Naive thymus-derived CD4-positive, alpha-beta T cell (primary cell): ENCODE measurements around the gene CHCHD6. TPM values are rescaled to one million over a fixed set of nuclear protein-coding genes. Genes with fewer than 3 reads are reported as not detected.

Source experiments
- ATAC-seq: fragments of 150-1000 bp; cut with Tn5 transposase; 2 replicates; pipeline ENCODE4 v1.10.0; 2021; ENCODE audit warnings: mild to moderate bottlenecking, moderate library complexity
- CTCF ChIA-PET: fragments of 350-600 bp; sonication (Branson Sonifier 250); formaldehyde crosslinking; loops from one replicate; lab custom pipeline; 2021; ENCODE audit warnings: antibody characterized with exemption; lab: Charles Lee
- POLR2A ChIA-PET: fragments of 350-600 bp; sonication (Branson Sonifier 250); formaldehyde crosslinking; loops from one replicate; lab custom pipeline; 2021; ENCODE audit warnings: antibody characterized with exemption, inconsistent platforms; lab: Charles Lee
- DNase-seq, 9 donors: peaks; one replicate each; pipeline versions ENCODE4 v3.0.0 to v3.0.0-alpha.2; 2020 to 2022; ENCODE audit warnings: mixed read lengths in 1 of 9
- H3K27ac ChIP-seq: one replicate; pipeline ENCODE4 v1.7.0; 2013; ENCODE audit warnings: mild to moderate bottlenecking, low read depth, low read length, moderate library complexity
- H3K27me3 ChIP-seq, 2 donors: one replicate each; pipeline ENCODE4 v1.7.0; 2013; ENCODE audit warnings: low read length in 2 of 2, mild to moderate bottlenecking in 2 of 2, moderate library complexity in 2 of 2; ENCODE audit not compliant: control insufficient read depth in 2 of 2, insufficient read depth in 2 of 2
- H3K36me3 ChIP-seq, 3 experiments: 1 replicate in 2 of 3; 2 replicates in 1 of 3; pipeline ENCODE4 v1.7.0; 2013; ENCODE audit warnings: low read length in 3 of 3, mild to moderate bottlenecking in 3 of 3, moderate library complexity in 1 of 3; ENCODE audit not compliant: insufficient read depth in 3 of 3, control insufficient read depth in 2 of 3
- H3K4me1 ChIP-seq, 2 donors: one replicate each; pipeline ENCODE4 v1.7.0; 2013; ENCODE audit warnings: low read length in 2 of 2, mild to moderate bottlenecking in 2 of 2, moderate library complexity in 1 of 2; ENCODE audit not compliant: control insufficient read depth in 2 of 2, insufficient read depth in 2 of 2
- H3K4me3 ChIP-seq: 2 replicates; pipeline ENCODE4 v1.7.0; 2013; ENCODE audit warnings: mild to moderate bottlenecking, low read length
- H3K9me3 ChIP-seq, 3 experiments: 1 replicate in 2 of 3; 2 replicates in 1 of 3; pipeline ENCODE4 v1.7.0; 2013; ENCODE audit warnings: low read length in 3 of 3; ENCODE audit not compliant: control insufficient read depth in 2 of 3
- H3K27ac Mint-ChIP-seq, 9 donors: one replicate each; pipeline ENCODE4 v1.8.0; 2020 to 2022; ENCODE audit warnings: mixed read lengths in 9 of 9, mild to moderate bottlenecking in 8 of 9, moderate library complexity in 5 of 9, inconsistent platforms in 2 of 9
- H3K27me3 Mint-ChIP-seq, 5 donors: one replicate each; pipeline ENCODE4 v1.8.0; 2021 to 2022; ENCODE audit warnings: mixed read lengths in 5 of 5, mild to moderate bottlenecking in 1 of 5
- H3K36me3 Mint-ChIP-seq, 5 donors: one replicate each; pipeline ENCODE4 v1.8.0; 2020 to 2022; ENCODE audit warnings: mixed read lengths in 5 of 5, mild to moderate bottlenecking in 3 of 5, inconsistent platforms in 1 of 5
- H3K4me1 Mint-ChIP-seq, 7 donors: one replicate each; pipeline ENCODE4 v1.8.0; 2020 to 2022; ENCODE audit warnings: mixed read lengths in 7 of 7, mild to moderate bottlenecking in 3 of 7, inconsistent platforms in 1 of 7
- H3K4me3 Mint-ChIP-seq, 10 donors: one replicate each; pipeline ENCODE4 v1.8.0; 2020 to 2022; ENCODE audit warnings: mild to moderate bottlenecking in 10 of 10, mixed read lengths in 10 of 10, moderate library complexity in 6 of 10, inconsistent platforms in 2 of 10
- H3K9me3 Mint-ChIP-seq, 11 donors: one replicate each; pipeline ENCODE4 v1.8.0; 2020 to 2022; ENCODE audit warnings: mixed read lengths in 11 of 11, mild to moderate bottlenecking in 4 of 11, inconsistent platforms in 1 of 11, moderate library complexity in 1 of 11
- intact Hi-C, 2 donors: fragments of 100-400 bp; cut with micrococcal nuclease; formaldehyde crosslinking; loops; one replicate each; pipeline ENCODE4 v1.15.1; 2023
- polyA plus RNA-seq, 2 donors: library from polyadenylated mRNA; unstranded; fragments of 300-500 nt; fragmentation: Illumina TruSeq; gene quantifications; one replicate each; pipeline ENCODE4 v1.2.3, GENCODE V29; 2021
- total RNA-seq, 6 experiments: library from RNA in 5 of 6; stranded (reverse) in 5 of 6; gene quantifications; 1 replicate in 5 of 6; 2 replicates in 1 of 6; pipeline ENCODE4 v1.2.3 and lab custom pipeline; 2021 to 2026

The CHCHD6 gene
- total and polyA plus RNA-seq, 7 experiments from 2014 or later, result 5.4 to 15.1 (median 11.0) TPM

GRCh38 chr3:127002195-127003174 lies 298.4 kb downstream of the CHCHD6 start:
- Mint-ChIP-seq H3K27me3 (no peaks in the 10 kb centered on the region), H3K36me3 (peaks cover 0 to 4% (median 0%) of the 10 kb centered on the region in 5 donors), H3K27ac (no peak overlapping the region), H3K4me1 (peaks cover 0 to 2% (median 0%) of the 10 kb centered on the region in 7 donors), H3K4me3 (no peak overlapping the region), H3K9me3 (no peaks in the 10 kb centered on the region)
- no peaks in the 10 kb centered on the region for H3K27me3 ChIP-seq
- CTCF ChIA-PET, result no interaction called here
- POLR2A ChIA-PET, result no interaction called here
- intact Hi-C loops, result no loop called here
- ATAC-seq, result no peak
- no peak for DNase-seq
- H3K4me3 ChIP-seq, result no peak overlapping the region
- no peaks in the 10 kb centered on the region for H3K9me3 ChIP-seq
- no peaks in the 10 kb centered on the region for H3K4me1 ChIP-seq
- H3K36me3 ChIP-seq, result no peaks in the 10 kb centered on the region
- no peak overlapping the region for H3K27ac ChIP-seq

- CTCF ChIA-PET, result no interaction called here
- no peak for DNase-seq
- H3K27me3 Mint-ChIP-seq, result no peaks in the 10 kb centered on the region
- peaks cover 0 to 5% (median 0%) of the 10 kb centered on the region in 5 donors for H3K36me3 Mint-ChIP-seq
- Histone ChIP-seq H3K9me3 (no peaks in the 10 kb centered on the region), H3K27me3 (no peaks in the 10 kb centered on the region), H3K27ac (no peak overlapping the region), H3K4me3 (no peak overlapping the region), H3K4me1 (no peaks in the 10 kb centered on the region), H3K36me3 (no peaks in the 10 kb centered on the region)
- peaks cover 0 to 2% (median 0%) of the 10 kb centered on the region in 7 donors for H3K4me1 Mint-ChIP-seq
- POLR2A ChIA-PET, result no interaction called here
- H3K27ac Mint-ChIP-seq, result no peak overlapping the region
- no peak for ATAC-seq
- no peaks in the 10 kb centered on the region for H3K9me3 Mint-ChIP-seq
- no peak overlapping the region for H3K4me3 Mint-ChIP-seq
- intact Hi-C loops, result no loop called here
Measured at GRCh38 chr3:127003175-127003555, 299.1 kb downstream of the CHCHD6 start.

- no peak overlapping the region for H3K4me3 Mint-ChIP-seq
- Histone ChIP-seq H3K4me3 (no peak overlapping the region), H3K36me3 (no peaks in the 10 kb centered on the region), H3K27me3 (no peaks in the 10 kb centered on the region), H3K4me1 (no peaks in the 10 kb centered on the region), H3K27ac (no peak overlapping the region), H3K9me3 (no peaks in the 10 kb centered on the region)
- no peaks in the 10 kb centered on the region for H3K9me3 Mint-ChIP-seq
- intact Hi-C loops, result no loop called here
- ChIA-PET POLR2A (no interaction called here), CTCF (interaction anchor here (0.6 kb wide), 2 partner anchors 320 to 931 kb away, joined by 3 to 4 read pairs; no protein-coding TSS in a partner anchor)
- H3K36me3 Mint-ChIP-seq, result peaks cover 0 to 5% (median 0%) of the 10 kb centered on the region in 5 donors
- H3K27me3 Mint-ChIP-seq, result no peaks in the 10 kb centered on the region
- ATAC-seq, result no peak
- no peak overlapping the region for H3K27ac Mint-ChIP-seq
- no peak for DNase-seq
- H3K4me1 Mint-ChIP-seq, result peaks cover 0 to 2% (median 0%) of the 10 kb centered on the region in 7 donors
Measured at GRCh38 chr3:127003601-127004280, 299.7 kb downstream of the CHCHD6 start.

DNA sequence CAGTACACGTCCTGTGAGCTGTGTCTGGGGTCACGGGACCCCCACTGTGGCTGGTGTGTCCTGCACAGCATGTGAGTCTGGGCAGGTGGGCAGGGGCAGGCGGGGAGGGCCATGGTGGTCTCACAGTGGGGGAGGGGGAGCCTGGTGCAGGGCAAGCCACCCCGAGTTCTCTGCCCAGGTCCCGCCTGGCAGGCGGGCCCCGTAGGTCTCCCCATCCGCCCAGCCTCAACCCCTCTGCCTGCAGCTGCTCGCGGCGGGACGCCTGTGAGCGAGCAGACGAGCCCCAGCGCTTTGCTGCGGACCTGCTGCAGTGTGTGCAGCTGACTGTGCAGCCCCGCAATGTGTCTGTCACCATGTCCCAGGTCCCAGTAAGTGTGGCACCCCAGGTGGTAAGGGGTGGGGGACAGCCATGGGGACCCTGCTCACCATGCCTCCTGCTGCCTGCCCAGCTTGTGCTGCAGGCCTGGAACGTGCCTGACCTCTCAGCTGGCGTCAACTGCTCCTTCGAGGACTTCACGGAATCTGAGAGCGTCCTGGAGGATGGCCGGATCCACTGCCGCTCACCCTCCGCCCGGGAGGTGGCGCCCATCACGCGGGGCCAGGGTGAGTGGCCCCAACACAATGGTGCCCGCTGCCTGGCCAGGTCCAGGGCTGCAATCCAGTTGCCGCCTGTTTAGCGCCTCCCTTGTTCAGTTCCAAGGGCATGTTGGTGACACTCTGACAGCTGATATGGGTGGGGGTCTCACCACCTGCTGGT lies 300.8 kb downstream of the CHCHD6 start:
- ChIA-PET CTCF (interaction anchor here (0.6 kb wide), 2 partner anchors 321 to 932 kb away, joined by 3 to 4 read pairs; no protein-coding TSS in a partner anchor), POLR2A (no interaction called here)
- Mint-ChIP-seq H3K4me3 (no peak overlapping the region), H3K4me1 (peaks cover 0 to 2% (median 0%) of the 10 kb centered on the region in 7 donors), H3K9me3 (no peaks in the 10 kb centered on the region), H3K27ac (no peak overlapping the region), H3K36me3 (peaks cover 0 to 5% (median 0%) of the 10 kb centered on the region in 5 donors), H3K27me3 (no peaks in the 10 kb centered on the region)
- H3K27me3 ChIP-seq, result no peaks in the 10 kb centered on the region
- no peaks in the 10 kb centered on the region for H3K9me3 ChIP-seq
- intact Hi-C loops, result no loop called here
- H3K27ac ChIP-seq, result no peak overlapping the region
- ATAC-seq (no peak), DNase-seq (no peak)
- no peaks in the 10 kb centered on the region for H3K4me1 ChIP-seq
- no peaks in the 10 kb centered on the region for H3K36me3 ChIP-seq
- H3K4me3 ChIP-seq, result no peak overlapping the region

GRCh38 chr3:127005864-127006500 lies 301.9 kb downstream of the CHCHD6 start:
- Mint-ChIP-seq H3K4me1 (peaks cover 0 to 2% (median 0%) of the 10 kb centered on the region in 7 donors), H3K4me3 (no peak overlapping the region)
- POLR2A ChIA-PET, result no interaction called here

More at GRCh38 chr3:127005864-127006500, 301.9 kb downstream of the CHCHD6 start:
- no peak overlapping the region for H3K27ac ChIP-seq
- Mint-ChIP-seq H3K9me3 (no peaks in the 10 kb centered on the region), H3K27me3 (no peaks in the 10 kb centered on the region), H3K27ac (no peak overlapping the region), H3K36me3 (peaks cover 0 to 5% (median 0%) of the 10 kb centered on the region in 5 donors)
- no peaks in the 10 kb centered on the region for H3K9me3 ChIP-seq
- no peaks in the 10 kb centered on the region for H3K4me1 ChIP-seq
- no peaks in the 10 kb centered on the region for H3K36me3 ChIP-seq
- CTCF ChIA-PET, result no interaction called here
- DNase-seq (no peak), ATAC-seq (no peak)
- H3K27me3 ChIP-seq, result no peaks in the 10 kb centered on the region
- H3K4me3 ChIP-seq, result no peak overlapping the region
- intact Hi-C loops, result no loop called here
